HepG2 (cell line): ENCODE results near the gene CALY. TPM values are rescaled to one million over a fixed set of nuclear protein-coding genes. Genes with fewer than 3 reads are reported as not detected.

ENCODE experiments used
- ETV6 ChIP-seq: sonication (generic); formaldehyde crosslinking; conservative IDR thresholded peaks from 2 replicates; pipeline ENCODE4 v1.4.0; 2020; ENCODE audit warnings: missing genetic modification reagents
- KLF15 ChIP-seq: sonication (generic); formaldehyde crosslinking; IDR thresholded peaks from 2 replicates; pipeline ENCODE4 v1.8.1; 2023; ENCODE audit warnings: borderline replicate concordance, mild to moderate bottlenecking, inconsistent platforms, missing genetic modification reagents, mixed read lengths
- MATR3 ChIP-seq: sonication (generic); formaldehyde crosslinking; IDR thresholded peaks from 2 replicates; pipeline ENCODE4 v1.4.0; 2020; ENCODE audit warnings: missing genetic modification reagents
- NRL ChIP-seq: sonication (generic); formaldehyde crosslinking; IDR thresholded peaks from 2 replicates; pipeline ENCODE4 v1.5.0; 2020; ENCODE audit warnings: missing genetic modification reagents, mild to moderate bottlenecking, moderate library complexity, borderline replicate concordance
- SIX1 ChIP-seq: sonication (generic); formaldehyde crosslinking; IDR thresholded peaks from 2 replicates; pipeline ENCODE4 v1.4.0; 2020; ENCODE audit warnings: missing genetic modification reagents, borderline replicate concordance
- ZNF205 ChIP-seq: IDR thresholded peaks from 2 replicates; pipeline ENCODE4 v1.6.1; 2018; ENCODE audit warnings: missing biosample characterization, missing genetic modification reagents
- ZNF253 ChIP-seq: sonication (generic); formaldehyde crosslinking; IDR thresholded peaks from 2 replicates; pipeline ENCODE4 v1.8.0; 2022; ENCODE audit warnings: mild to moderate bottlenecking, missing genetic modification reagents, borderline replicate concordance
- ZNF75D ChIP-seq: sonication (generic); formaldehyde crosslinking; IDR thresholded peaks from 2 replicates; pipeline ENCODE4 v1.8.1; 2023; ENCODE audit warnings: missing genetic modification reagents, mild to moderate bottlenecking, borderline replicate concordance
- ZSCAN29 ChIP-seq: sonication (generic); formaldehyde crosslinking; conservative IDR thresholded peaks from 2 replicates; pipeline ENCODE4 v1.4.0; 2020; ENCODE audit warnings: mild to moderate bottlenecking, missing genetic modification reagents
- polyA plus RNA-seq, 8 experiments: library from polyadenylated mRNA; depleted of rRNA in 3 of 8; stranded (reverse) in 7 of 8; unstranded in 1 of 8; fragments of >200 nt; fragmentation: Illumina TruSeq in 4 of 8; extraction: Trizol in 4 of 8; gene quantifications; 2 replicates each; pipeline versions ENCODE4 v1.2.1 to v1.2.3, GENCODE V29; 2011 to 2016; ENCODE audit warnings: low read depth in 4 of 8, missing spikeins in 1 of 8, mixed read lengths in 1 of 8; ENCODE audit not compliant: insufficient read depth in 1 of 8
- total RNA-seq, 5 experiments: library from RNA; depleted of rRNA; stranded (reverse); fragments of >200 nt; fragmentation: Illumina TruSeq; extraction: Trizol; gene quantifications; 2 replicates each; pipeline ENCODE4 v1.2.3, GENCODE V29; 2016; ENCODE audit warnings: low read depth in 1 of 5
- TF ChIP-seq, protein P1 (sequence below): sonication (generic); formaldehyde crosslinking; IDR thresholded peaks from 2 replicates; pipeline ENCODE4 v1.4.0; 2020; ENCODE audit warnings: missing genetic modification reagents, mild to moderate bottlenecking, borderline replicate concordance
- TF ChIP-seq, protein P2 (sequence below): sonication (generic); formaldehyde crosslinking; IDR thresholded peaks from 2 replicates; pipeline ENCODE4 v1.9.0; 2022; ENCODE audit warnings: low read depth, missing genetic modification reagents
- TF ChIP-seq, protein P3 (sequence below): sonication (generic); formaldehyde crosslinking; IDR thresholded peaks from 2 replicates; pipeline ENCODE4 v1.4.0; 2020; ENCODE audit warnings: mild to moderate bottlenecking, missing genetic modification reagents
- TF ChIP-seq, protein P4 (sequence below): sonication (generic); formaldehyde crosslinking; conservative IDR thresholded peaks from 2 replicates; pipeline ENCODE4 v1.8.0; 2022; ENCODE audit warnings: missing genetic modification reagents
- TF ChIP-seq, protein P5 (sequence below): sonication (generic); formaldehyde crosslinking; IDR thresholded peaks from 2 replicates; pipeline ENCODE4 v1.5.0; 2020; ENCODE audit warnings: mild to moderate bottlenecking, missing genetic modification reagents, borderline replicate concordance

The CALY gene
- total and polyA plus RNA-seq, 2 of the 13 experiments (the other 11 are each of a cell fraction or from before 2014, with no cell fraction given), result 0.08 TPM; not detected in 1

DNA sequence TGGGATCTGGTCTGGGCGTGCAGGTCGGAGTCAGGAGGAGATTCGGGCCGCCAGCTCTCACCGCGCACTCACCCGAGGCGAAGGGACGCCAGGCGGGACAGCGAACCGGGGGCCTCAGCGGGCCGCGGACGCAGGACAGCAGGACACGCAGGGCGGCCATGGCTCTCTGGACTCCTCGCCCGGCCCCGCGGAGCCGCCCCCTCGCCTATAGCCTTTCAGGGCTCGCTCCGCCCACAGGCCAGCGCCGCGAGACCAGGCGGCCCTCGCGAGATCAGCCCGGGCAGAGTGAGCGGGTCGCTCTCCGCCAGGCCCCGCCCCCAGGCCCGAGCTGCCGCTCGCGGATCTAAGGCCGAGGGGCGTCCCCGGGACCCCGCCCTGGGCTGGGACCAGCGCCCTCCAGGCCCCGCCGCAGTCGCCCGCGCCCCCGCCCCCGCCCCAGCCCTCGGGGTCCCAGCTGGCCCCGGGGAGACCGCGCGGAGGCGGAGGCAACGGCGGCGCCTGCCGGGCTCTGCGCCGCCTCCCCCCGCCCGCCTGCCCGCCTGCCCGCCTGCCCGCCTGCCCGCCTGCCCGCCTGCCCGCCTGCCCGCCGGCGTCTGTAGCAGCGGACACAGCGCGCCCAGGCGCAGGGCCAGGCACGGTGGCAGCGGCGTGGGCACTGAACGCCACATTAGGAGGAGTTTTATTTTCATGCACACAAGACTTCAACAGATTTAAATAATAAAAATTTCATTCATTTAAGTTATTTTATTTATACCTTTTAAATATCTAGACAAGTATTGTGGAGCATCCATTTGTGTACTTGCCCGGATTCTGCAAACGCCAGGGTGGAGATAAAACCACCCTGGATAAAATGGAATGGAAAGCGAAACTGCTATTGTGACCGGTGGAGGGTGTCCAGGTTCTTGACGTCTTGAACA lies 36.7 kb upstream of the CALY start, which contains the start of gene ECHS1 (continued):
- TF ChIP-seq, protein P1, sequence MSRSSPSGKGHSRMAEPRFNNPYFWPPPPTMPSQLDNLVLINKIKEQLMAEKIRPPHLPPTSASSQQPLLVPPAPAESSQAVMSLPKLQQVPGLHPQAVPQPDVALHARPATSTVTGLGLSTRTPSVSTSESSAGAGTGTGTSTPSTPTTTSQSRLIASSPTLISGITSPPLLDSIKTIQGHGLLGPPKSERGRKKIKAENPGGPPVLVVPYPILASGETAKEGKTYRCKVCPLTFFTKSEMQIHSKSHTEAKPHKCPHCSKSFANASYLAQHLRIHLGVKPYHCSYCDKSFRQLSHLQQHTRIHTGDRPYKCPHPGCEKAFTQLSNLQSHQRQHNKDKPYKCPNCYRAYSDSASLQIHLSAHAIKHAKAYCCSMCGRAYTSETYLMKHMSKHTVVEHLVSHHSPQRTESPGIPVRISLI, result no peak
- TF ChIP-seq ZNF205 (CRISPR knock-in tag), result no peak
- TF ChIP-seq, protein P2, sequence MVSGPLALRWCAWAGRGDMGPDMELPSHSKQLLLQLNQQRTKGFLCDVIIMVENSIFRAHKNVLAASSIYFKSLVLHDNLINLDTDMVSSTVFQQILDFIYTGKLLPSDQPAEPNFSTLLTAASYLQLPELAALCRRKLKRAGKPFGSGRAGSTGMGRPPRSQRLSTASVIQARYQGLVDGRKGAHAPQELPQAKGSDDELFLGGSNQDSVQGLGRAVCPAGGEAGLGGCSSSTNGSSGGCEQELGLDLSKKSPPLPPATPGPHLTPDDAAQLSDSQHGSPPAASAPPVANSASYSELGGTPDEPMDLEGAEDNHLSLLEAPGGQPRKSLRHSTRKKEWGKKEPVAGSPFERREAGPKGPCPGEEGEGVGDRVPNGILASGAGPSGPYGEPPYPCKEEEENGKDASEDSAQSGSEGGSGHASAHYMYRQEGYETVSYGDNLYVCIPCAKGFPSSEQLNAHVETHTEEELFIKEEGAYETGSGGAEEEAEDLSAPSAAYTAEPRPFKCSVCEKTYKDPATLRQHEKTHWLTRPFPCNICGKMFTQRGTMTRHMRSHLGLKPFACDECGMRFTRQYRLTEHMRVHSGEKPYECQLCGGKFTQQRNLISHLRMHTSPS (CRISPR knock-in tag), result no peak; the same call in 1 of the 2 replicates
- no peak for TF ChIP-seq ETV6 (CRISPR knock-in tag)
- TF ChIP-seq MATR3 (CRISPR knock-in tag), result no peak
- TF ChIP-seq, protein P3, sequence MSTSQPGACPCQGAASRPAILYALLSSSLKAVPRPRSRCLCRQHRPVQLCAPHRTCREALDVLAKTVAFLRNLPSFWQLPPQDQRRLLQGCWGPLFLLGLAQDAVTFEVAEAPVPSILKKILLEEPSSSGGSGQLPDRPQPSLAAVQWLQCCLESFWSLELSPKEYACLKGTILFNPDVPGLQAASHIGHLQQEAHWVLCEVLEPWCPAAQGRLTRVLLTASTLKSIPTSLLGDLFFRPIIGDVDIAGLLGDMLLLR (CRISPR knock-in tag), result no peak
- TF ChIP-seq ZNF253, result no peak
- TF ChIP-seq, protein P4, sequence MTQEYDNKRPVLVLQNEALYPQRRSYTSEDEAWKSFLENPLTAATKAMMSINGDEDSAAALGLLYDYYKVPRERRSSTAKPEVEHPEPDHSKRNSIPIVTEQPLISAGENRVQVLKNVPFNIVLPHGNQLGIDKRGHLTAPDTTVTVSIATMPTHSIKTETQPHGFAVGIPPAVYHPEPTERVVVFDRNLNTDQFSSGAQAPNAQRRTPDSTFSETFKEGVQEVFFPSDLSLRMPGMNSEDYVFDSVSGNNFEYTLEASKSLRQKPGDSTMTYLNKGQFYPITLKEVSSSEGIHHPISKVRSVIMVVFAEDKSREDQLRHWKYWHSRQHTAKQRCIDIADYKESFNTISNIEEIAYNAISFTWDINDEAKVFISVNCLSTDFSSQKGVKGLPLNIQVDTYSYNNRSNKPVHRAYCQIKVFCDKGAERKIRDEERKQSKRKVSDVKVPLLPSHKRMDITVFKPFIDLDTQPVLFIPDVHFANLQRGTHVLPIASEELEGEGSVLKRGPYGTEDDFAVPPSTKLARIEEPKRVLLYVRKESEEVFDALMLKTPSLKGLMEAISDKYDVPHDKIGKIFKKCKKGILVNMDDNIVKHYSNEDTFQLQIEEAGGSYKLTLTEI (CRISPR knock-in tag), result no peak
- TF ChIP-seq, protein P5, sequence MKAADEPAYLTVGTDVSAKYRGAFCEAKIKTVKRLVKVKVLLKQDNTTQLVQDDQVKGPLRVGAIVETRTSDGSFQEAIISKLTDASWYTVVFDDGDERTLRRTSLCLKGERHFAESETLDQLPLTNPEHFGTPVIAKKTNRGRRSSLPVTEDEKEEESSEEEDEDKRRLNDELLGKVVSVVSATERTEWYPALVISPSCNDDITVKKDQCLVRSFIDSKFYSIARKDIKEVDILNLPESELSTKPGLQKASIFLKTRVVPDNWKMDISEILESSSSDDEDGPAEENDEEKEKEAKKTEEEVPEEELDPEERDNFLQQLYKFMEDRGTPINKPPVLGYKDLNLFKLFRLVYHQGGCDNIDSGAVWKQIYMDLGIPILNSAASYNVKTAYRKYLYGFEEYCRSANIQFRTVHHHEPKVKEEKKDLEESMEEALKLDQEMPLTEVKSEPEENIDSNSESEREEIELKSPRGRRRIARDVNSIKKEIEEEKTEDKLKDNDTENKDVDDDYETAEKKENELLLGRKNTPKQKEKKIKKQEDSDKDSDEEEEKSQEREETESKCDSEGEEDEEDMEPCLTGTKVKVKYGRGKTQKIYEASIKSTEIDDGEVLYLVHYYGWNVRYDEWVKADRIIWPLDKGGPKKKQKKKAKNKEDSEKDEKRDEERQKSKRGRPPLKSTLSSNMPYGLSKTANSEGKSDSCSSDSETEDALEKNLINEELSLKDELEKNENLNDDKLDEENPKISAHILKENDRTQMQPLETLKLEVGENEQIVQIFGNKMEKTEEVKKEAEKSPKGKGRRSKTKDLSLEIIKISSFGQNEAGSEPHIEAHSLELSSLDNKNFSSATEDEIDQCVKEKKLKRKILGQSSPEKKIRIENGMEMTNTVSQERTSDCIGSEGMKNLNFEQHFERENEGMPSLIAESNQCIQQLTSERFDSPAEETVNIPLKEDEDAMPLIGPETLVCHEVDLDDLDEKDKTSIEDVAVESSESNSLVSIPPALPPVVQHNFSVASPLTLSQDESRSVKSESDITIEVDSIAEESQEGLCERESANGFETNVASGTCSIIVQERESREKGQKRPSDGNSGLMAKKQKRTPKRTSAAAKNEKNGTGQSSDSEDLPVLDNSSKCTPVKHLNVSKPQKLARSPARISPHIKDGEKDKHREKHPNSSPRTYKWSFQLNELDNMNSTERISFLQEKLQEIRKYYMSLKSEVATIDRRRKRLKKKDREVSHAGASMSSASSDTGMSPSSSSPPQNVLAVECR (CRISPR knock-in tag), result peak; percentile 86
- TF ChIP-seq SIX1 (CRISPR knock-in tag), result no peak
- peak; percentile 62; the same call in 1 of the 2 replicates for TF ChIP-seq NRL (CRISPR knock-in tag)
- TF ChIP-seq ZNF75D (CRISPR knock-in tag), result no peak
- no peak for TF ChIP-seq ZSCAN29 (CRISPR knock-in tag)
- no peak for TF ChIP-seq KLF15 (CRISPR knock-in tag)
